Measurements from ENCODE around the gene P4HA3.

DNA sequence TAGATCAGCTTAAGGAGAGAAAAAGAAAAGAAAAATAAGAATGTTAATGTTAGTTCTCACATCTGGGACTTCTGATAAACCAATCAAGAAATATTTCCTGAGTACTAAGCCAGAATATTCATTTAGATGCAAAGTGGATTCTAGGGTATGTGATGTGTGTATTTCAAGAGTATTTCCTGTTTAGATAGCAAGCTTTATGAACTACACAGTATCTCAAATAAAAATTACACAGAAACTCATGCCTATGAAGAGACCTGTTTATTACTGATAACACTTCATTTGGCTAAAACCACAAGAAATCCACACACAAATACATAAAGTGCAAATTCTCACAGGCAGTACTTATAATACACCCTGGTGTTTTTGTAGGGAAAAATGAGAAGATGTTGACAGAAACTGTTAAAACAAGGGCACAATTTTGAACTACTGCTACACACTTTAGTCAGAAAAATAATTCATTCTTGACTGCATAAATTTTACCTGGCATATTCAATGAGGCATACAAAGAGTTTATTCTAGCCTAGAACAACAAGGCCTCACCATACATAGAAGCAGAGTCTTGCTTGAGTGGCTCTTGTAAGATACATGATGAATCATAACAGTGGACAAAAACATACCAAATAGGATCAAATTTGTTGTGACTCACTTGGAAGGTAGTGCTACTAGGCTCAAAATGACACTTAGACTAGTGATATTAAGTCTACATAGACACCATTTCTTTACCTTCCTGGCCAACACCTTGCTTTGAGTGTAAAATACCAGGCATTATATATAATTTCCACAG lies 18.8 kb upstream of the P4HA3 start:
- TF ChIP-seq, protein P1, sequence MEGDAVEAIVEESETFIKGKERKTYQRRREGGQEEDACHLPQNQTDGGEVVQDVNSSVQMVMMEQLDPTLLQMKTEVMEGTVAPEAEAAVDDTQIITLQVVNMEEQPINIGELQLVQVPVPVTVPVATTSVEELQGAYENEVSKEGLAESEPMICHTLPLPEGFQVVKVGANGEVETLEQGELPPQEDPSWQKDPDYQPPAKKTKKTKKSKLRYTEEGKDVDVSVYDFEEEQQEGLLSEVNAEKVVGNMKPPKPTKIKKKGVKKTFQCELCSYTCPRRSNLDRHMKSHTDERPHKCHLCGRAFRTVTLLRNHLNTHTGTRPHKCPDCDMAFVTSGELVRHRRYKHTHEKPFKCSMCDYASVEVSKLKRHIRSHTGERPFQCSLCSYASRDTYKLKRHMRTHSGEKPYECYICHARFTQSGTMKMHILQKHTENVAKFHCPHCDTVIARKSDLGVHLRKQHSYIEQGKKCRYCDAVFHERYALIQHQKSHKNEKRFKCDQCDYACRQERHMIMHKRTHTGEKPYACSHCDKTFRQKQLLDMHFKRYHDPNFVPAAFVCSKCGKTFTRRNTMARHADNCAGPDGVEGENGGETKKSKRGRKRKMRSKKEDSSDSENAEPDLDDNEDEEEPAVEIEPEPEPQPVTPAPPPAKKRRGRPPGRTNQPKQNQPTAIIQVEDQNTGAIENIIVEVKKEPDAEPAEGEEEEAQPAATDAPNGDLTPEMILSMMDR (IDR thresholded peaks at IDR 0.05): no peak
- no peak for TF ChIP-seq POLR2A (IDR thresholded peaks at IDR 0.05)
